HG03066 (cell line): ENCODE results near the gene CD8A.
"Not testable (repeated sequence)": the region's sequence is repeated elsewhere in the genome, so short reads cannot be mapped to it uniquely, and the experiment has no call there.

Source experiments
- ATAC-seq: cut with Tn5 transposase; IDR thresholded peaks from one replicate; pipeline ENCODE4 v1.9.1; 2021; ENCODE audit warnings: low read depth; ENCODE audit not compliant: unreplicated experiment

CD8A gene

DNA sequence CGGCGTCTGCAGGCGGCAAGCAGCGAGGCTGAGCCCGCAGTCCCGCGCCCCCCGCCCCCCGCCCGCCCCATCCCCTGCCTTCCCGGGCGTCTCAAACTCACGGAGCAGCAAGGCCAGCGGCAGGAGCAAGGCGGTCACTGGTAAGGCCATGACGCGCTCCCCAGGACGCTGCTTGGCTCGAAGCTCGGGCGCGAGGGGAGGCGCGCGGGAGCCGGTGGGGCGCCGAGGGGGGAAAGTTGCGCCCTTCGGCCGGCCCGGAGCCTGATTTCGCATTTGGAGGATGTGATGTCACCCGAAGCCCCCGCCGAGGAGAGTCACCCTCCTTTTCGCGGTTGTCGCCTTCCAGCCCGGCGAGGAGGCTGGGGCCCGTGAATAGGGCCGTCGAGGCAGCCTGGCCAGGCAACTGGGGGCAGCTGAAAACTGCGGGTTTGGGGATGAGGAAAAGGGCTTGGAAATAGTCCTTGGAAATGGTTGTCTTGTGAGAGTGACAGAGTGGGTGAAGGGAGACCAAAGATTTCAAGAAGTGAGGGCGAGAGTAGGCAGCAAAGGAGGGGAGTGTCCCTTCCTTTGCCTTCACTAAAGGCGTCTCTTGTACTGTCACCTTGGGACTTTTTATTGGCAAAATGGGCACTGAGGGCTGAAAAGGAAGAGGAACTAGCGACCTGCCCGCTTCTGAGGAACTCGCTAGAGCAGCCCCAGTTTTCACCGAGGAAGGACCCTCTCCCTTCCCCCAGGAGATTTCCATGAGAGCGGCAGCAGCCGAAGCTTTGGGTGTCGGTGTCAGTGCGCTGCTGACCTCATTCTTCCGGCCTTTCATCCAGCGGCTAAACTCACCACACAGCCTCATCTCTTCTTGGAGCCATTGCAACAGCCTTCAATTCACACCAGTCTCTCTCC is at the start of gene CD8A:
TSS of gene CD8A (minus strand) at position 238 of the 897 bp plus-strand sequence. CDS start at position 150, 88 bp downstream.
- ATAC-seq: no peak

DNA sequence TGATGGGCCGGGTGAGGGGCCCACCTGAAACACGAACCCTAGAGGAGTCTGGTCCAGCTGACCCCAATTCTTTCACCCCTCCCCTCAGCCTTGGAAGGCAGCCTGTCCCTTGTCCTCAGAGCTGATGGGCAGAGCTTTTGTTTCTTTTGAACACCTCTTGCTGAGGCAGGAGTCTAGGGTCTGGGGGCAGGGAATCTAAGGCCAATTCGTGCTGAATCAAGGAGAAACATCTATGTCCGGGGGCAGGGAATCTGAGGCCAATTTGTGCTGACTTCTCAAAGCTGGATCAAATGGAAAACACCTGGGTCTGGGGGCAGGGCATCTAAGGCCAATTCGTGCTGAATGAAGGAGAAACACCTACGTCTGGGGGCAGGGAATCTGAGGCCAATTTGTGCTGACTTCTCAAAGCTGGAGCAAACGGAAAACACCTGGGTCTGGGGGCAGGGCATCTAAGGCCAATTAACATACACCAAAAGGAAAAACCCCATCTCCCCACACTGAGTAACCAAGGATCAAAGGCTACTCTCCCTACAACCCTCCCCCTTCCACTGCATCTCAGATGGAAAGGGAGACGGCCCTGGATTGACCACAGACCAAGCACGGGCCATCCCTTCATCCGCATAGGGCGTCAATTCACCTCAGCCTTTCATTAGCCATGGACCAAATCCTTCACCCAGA is 49.3 kb upstream of the CD8A start:
- not testable (repeated sequence) for ATAC-seq

DNA sequence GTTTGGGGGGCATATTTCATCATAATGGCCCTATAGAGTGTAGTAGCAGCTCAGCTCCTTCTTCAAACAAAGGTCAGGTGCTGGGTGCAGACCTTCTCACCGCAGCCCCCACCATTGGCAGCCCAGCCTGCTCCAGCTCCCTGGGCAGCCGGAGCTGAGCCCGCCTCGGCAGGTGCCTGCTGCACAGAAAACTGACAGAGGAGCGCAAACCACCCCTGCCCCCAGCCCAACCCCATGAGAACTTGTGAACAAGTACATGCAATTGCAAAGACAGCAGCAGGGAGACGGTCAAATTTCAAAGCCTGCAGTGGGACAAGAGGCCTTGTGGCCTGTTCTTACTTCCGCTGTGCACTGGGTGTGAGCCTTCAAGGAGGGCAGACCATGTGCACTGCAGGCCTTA is 48.7 kb upstream of the CD8A start:
- ATAC-seq: not testable (repeated sequence)

DNA sequence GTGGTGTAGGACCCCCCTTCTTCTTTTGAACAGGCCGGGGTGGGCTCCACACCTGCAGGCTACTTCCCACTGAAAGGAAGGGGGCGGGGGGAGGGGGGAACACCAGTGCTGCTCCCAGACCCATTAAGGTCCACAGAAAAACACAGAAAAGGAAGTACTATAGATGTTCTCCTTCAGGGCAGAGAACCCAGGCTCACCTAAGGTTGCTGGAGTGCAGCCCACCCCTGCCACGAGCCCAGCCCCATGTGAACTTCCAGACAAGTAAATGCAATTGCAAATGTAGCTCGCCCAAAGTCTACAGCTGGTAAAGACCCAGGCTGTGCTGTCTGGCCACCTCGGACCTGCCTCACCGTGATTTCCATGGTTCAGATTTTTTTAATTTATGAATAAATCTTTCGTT is 47.0 kb upstream of the CD8A start:
- not testable (repeated sequence) for ATAC-seq

DNA sequence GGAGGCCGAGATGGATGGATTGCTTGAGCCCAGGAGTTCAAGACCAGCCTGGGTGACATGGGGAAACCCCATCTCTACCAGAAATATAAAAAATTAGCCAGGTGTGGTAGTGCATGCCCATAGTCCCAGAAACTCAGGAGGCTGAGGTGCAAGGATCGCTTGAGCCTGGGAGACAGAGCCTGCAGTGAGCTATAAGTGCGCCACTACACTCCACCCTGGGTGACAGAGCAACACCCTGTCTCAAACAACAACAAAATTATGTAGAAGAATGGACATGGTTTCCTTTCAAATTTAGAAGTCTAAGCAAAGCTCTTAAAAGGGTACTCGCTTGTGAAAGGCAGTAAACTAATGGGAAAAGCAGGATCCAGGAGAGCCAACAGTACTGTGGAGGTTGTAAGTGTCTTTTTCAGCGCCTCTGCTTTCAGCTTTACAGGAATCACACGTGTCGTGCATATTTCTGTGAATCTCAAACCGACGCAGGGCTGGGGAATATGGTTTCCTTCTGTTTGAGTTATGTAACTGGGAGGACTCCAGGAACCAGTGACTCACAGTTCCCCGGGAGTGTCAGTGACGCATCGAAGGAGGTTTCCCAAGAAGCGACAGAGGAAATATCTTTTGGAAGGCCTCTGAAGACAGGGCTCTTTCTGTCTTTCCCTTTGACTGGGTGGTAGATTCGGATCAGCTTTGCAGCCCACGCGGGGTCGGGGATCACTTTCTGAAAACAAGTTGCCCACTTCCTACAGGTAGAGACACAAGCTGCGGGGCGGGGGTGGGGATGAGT is 46.4 kb upstream of the CD8A start:
- not testable (repeated sequence) for ATAC-seq

DNA sequence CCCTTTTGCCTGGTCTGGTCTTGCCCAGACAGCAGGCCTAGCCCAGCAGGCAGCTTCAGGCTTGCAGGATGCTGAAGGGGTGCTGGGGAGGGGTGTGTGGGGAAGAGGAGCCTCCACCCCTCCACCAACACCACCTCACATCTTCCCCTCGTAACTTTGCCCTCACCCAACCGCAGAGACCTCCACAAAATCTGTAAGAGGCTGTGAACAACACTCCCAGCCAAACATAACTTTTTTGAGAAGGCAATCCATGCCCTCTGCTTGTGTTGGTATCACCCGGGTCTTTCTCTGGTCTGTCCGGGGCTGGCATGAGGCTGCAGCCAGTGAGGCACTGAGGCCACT is 44.8 kb upstream of the CD8A start:
- not testable (repeated sequence) for ATAC-seq

DNA sequence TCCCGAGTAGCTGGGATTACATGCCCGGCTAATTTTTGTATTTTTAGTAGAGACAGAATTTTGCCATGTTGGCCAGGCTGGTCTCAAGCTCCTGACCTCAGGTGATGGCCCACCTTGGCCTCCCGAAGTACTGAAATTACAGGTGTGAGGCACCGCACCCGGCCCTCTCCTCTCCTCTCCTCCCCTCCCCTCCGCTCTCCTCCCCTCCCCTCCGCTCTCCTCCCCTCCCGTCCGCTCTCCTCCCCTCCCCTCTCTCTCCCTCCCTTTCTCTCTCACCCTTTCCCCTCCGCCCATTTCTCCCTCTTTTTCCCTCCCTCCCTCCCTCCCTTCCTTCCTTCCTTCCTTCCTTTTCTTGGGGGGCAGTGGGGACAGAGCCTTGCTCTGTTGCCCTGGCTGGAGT is 42.6 kb upstream of the CD8A start:
- ATAC-seq: no peak

DNA sequence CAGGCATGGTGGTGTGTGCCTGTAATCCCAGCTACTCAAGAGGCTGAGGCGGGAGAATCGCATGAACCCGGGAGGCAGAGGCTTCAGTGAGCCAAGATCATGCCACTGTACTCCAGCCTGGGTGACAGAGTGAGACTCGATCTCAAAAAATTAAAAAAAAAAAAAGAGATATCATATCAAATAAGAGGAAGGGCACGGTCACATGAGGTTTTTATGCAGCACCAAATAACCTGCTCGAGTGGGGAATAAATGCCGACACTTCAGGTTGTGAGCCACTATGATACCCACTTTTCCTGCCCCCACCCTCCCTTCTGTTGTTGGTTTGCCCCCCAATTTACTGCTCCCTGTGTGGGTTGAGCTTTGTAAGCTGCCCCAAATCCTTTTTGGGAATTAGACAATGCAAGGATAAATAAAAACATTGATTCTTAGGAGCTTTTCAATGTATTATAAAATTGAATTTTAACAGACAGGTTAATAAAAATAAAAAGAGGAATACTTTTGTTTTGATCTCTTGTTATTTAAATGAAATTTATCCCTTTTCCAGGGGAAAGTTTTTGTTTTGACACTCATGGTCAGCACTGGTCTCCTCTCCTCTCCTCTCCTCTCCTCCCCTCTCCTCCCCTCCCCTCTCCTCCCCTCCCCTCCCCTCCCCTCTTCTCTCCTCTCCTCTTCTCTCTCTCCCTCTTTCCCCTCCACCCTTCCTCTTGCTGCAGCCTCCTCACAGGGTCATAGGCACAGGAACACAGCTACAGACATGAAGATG is 41.8 kb upstream of the CD8A start:
- no peak for ATAC-seq

DNA sequence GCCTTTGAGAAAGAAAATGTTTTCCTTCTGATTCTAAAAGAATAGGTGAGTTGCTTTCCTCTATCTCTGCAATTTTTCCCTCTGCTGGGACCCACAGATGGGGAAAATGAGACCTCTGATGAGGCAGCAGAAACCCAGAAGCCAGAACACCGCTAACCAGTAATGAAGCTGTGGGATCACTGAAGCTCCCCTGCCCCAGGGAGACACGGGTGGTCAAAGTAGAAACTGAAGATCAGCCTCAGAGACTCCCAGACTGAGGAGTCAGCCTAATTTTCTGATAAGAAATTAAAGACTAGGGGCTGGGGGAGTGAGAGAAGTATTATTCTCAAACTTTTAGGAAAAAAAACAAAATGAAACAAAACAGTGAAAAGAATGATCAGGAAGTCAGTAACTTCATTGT is 40.8 kb upstream of the CD8A start:
- ATAC-seq: no peak

GRCh38 chr2:86826951-86827350 is 36.2 kb upstream of the CD8A start:
- ATAC-seq: no peak

GRCh38 chr2:86825693-86826381 is 35.1 kb upstream of the CD8A start:
- no peak for ATAC-seq

GRCh38 chr2:86825036-86825692 is 34.5 kb upstream of the CD8A start:
- no peak for ATAC-seq

DNA sequence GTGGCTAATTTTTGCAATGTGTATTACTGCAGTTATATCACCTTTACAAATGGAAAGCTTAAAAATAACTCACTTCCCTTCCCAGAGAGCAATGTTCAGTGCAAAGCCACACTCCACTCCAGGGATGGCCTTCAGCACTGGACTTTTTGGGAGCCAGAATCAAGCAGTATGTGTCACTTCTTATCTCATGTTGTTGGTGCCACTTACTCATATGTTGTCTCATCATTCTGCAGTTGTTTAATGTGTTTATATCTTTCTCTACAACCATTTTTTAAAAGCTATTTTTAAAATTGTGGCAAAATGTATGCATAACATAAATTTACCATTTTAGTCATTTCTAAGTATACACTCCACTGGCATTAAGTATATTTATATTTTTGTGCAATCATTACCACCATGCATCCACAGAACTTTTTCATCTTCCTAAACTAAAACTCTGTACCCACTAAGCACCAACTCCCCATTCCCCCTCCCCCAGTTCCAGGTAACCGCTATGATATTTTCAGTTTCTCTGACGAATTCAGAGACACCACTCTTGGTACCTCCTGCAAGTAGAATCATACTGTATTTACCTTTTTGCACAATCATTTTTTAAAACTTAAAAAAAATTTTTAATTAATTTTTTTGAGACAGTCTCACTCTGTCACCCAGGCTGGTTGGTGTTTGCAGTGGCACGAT is 32.1 kb upstream of the CD8A start:
- no peak for ATAC-seq

DNA sequence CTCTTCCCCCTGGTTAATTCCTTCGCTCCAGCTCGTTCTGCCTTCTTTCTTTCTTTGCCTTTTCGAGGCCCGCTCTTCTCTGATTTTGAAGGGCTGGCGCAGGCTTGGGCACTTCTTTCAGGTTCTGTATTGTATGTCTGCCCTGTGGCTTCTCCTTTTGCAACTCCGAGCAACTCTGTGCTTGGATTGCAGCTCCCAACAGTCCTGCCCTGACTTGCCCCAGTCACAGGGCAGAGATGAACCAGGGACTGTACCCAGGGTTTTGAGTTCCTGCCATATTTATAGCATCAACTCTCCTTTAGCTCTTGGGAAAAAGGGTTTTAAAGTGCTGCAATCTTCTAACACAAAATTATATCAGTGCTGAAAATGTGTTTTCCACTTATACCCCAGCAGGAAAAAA is 31.1 kb upstream of the CD8A start:
- no peak for ATAC-seq

- no peak for ATAC-seq
These were observed 30.6 kb upstream of the CD8A start for GRCh38 chr2:86821306-86821705.

GRCh38 chr2:86818957-86819356 is 28.2 kb upstream of the CD8A start:
- ATAC-seq: no peak

DNA sequence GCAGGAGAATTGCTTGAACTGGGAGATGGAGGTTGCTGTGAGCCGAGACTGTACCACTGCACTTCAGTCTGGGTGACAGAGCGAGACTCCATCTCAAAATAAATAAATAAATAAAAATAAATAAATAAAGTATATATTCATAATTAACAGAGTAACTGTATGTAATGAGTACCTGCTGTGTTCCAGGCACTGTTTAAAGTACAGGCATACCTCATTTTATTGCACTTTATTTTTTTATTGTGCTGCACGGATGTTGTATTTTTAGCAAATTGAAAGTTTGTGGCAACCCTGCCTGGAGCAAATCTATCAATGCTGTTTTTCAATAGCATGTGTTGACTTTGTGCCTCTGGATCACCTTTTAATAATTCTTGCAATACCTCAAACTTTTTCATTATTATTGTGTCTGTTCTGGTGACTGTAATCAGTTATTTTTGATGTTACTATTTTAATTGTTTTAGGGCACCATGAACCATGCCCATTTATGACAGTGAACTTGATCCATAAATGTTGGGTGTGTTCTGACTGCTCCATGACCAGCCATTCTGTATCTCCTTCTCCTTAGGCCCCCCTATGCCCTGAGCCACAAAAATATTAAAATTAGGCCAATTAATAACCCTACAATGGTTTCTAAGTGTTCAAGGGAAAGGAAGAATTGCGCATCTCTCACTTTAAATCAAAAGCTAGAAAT is 27.5 kb upstream of the CD8A start:
- no peak for ATAC-seq

DNA sequence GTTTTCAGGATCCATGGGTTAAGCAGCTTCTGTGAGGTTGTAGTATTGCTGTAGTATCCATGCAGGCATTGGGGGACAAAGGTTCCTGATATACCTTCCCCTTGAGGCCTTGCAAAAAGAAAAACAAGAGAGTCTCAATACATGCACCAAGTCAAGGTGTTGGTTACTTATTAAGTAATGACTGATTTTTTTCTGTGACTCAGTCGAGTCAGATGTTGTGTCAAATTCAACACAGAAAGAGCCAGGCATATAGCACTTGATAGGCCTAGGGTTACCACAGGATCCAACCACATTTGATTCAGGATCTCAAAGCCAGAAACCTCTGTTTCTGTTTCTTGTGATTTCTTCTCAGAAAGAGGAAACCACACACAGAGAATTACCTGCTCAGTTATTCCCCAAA is 24.9 kb upstream of the CD8A start:
- no peak for ATAC-seq
